Measurements from ENCODE around the gene FRMD4B.

FRMD4B gene

GRCh38 chr3:69120879-69121464, 264.9 kb downstream of the FRMD4B start:
- DNase-seq: peak; percentile 63

Measured in right forelimb (tissue), 1 donor.